Stimulated activated CD8-positive, alpha-beta memory T cell treated with anti-CD3 and anti-CD28 coated beads, Interleukin-7, amount 100 ng/mL, for 48 hours (primary cell): ENCODE data around the gene ATAD3C.
"Not testable (repeated sequence)": the region's sequence is repeated elsewhere in the genome, so short reads cannot be mapped to it uniquely, and the experiment has no call there.

Experiments
- DNase-seq, 2 donors: peaks; one replicate each; pipeline ENCODE4 v3.0.0-alpha.2; 2020; ENCODE audit warnings: low read depth in 1 of 2; ENCODE audit errors: extremely low read depth in 1 of 2

Gene ATAD3C

DNA sequence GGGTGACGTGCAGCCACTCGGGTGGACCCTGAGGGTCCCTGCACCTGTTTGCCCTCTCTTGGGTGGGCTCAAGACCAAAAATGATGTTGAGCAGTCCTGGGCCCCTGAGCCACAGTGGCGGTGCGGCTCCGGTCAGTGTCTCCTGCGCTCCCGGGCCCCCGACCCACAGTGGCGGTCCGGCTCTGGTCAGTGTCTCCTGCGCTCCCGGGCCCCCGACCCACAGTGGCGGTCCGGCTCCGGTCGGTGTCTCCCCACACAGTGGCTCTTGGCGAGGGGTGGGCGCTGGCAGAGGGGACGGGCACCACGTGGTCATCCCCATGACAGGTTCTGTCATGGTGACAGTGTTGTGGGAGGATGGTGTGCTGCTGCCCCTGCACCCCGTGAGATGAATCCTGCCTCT lies 44.8 kb downstream of the ATAD3C start:
- not testable (repeated sequence) for DNase-seq

GRCh38 chr1:1495461-1495975 lies 46.0 kb downstream of the ATAD3C start:
- not testable (repeated sequence) for DNase-seq

- DNase-seq = peak; percentile 33 to 63
Measured at GRCh38 chr1:1504777-1505365, 55.4 kb downstream of the ATAD3C start.

GRCh38 chr1:1505366-1505798 lies 55.9 kb downstream of the ATAD3C start:
- not testable (repeated sequence) for DNase-seq

DNA sequence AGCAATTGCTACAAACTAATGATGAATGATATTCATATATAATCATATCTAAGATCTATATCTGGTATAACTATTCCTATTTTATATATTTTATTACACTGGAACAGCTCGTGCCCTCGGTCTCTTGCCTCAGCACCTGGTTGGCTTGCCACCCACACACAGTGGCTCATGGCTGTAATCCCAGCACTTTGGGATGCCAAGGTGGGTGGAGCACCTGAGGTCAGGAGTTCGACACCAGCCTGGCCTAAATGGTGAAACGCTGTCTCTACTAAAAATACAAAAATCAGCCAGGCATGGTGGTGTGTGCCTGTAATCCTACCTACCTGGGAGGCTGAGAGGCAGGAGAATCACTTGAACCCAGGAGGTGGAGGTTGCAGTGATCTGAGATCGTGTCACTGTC lies 56.3 kb downstream of the ATAD3C start:
- not testable (repeated sequence) for DNase-seq

DNA sequence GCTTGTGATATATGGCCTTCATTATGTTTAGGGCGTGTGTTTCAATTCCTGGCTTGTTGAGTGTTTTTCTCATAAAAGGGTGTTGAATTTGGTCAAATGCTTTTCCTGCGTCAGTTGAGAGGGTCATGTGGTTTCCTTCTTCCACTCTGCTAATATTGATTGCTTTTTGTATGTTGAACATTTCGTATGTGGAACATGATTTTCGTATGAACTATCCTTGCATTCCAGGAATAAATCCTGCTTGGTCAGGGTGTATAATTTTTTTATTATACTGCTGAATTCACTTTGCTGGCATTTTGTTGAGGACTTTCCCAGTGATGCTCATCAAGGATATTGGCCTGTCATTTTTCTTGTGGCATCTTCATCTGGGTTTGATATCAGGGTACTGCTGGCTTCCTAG lies 57.8 kb downstream of the ATAD3C start:
- no peak for DNase-seq

DNA sequence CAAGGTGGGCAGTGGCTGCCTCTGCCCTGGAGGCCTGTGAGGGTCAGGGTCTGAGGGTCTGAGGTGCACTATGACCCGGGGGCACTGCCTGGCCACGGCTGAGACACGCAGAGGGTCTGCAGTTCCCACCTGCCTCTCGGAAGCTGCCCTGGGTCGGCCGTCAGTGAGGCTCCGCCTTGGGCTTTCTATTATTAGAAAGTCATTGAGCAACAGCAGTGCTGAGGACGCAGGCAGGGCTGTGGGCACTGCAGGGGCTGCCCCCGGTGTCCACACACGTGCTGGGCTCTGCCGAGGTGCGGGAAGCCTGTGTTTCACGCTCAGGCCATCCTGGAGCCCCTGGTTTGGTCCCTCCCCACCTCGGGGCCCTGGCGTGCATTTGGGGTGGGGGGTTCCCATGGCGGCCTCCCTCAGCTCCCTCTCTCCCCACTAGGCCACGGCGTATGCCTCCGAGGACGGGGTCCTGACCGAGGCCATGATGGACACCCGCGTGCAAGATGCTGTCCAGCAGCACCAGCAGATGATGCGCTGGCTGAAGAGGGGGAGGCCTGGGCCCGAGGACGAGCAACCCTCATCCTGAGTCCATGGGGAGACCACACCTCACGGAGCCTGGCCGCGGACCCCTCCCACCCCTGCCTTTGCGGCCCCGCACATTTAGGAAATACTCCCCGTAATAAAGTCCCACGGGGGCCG lies 59.4 kb downstream of the ATAD3C start:
- not testable (repeated sequence) for DNase-seq

GRCh38 chr1:1509465-1509850 lies 60.0 kb downstream of the ATAD3C start:
- not testable (repeated sequence) for DNase-seq

GRCh38 chr1:1510912-1511532 lies 61.5 kb downstream of the ATAD3C start:
- no peak for DNase-seq

- DNase-seq = peak; percentile 95 to 97
Measured at GRCh38 chr1:1511533-1512285, 62.2 kb downstream of the ATAD3C start, which contains the start of gene ATAD3A. Gene ATAD3A, plus strand, starts transcription at chr1:1512162. Its CDS starts 107 bp downstream, at chr1:1512269.

DNA sequence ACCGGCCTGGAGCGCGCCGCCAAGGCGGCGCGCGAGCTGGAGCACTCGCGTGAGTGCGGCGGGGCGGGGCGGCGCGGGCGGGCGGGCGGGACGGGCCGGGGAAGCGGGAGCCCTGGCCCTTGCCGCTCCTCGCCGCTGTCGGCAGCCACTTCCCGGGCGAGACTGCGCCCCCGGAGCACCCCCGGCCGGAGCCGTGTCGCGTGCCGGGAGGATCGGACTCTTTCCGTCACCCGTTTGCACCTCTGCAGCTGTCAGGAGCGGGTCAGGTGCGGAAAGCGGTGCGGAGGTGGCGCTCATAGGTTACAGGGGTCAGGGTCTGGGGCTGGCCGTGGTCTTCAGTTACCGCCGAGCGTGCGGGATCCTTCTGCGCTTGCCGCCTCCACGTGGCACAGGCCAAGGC lies 62.9 kb downstream of the ATAD3C start:
- peak in 1 of 2 donors; percentile 13 for DNase-seq

DNA sequence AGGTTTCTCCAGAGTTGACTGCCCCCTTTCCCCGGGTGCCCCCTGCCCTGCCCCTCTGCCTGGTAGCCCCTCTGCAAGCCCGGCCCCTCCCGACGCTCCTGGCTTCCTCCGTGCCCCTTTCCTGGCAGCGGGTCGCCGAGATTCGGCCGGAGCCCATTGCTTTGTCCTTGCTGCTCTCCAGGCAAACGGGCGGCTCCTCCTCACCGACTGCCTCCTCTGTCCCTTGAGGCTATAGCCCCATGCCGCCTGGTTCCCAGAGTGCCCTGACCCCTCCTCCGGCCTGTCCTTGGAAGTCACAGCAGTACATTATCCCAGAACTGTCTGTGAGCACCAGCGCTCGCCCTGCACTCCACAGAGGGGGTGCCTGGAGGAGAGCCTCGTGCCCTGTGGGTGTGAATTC lies 64.2 kb downstream of the ATAD3C start:
- not testable (repeated sequence) for DNase-seq

DNA sequence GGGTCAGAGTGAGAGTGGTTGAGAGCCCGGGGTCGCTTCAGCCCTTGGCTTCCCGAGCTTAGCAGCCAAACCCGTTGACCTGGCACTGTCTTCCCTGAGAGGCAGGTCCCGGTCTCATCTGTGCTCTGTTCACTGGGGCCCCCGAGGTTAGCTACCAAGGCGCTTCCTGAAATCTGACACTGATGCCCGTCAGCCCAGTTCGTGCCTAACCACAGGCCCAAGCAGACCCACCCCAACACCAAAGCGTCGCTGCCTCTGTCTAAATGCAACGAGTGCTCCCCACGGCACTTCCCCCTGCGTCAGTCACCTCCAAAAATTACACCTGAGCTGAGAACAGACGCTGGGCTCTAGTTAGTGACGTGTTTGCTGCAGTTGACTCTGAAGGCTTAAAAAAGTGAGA lies 64.9 kb downstream of the ATAD3C start:
- DNase-seq = not testable (repeated sequence)

DNA sequence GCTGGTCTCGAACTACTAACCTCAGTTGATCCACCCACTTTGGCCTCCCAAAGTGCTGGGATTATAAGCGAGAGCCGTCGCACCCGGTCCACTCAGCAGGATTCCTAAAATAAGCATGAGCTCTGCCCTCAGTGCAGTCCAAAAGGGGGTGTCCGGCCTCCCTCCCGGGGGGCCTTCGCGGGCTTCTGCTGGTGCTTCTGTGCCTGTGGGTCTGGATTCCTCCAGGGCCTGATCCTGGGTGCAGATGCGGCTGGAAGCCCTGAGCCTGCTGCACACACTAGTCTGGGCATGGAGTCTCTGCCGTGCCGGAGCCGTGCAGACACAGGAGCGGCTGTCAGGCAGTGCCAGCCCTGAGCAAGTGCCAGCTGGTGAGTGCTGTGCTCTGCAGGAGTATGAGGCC lies 67.4 kb downstream of the ATAD3C start:
- not testable (repeated sequence) for DNase-seq

- DNase-seq = no peak
Measured at GRCh38 chr1:1517973-1518620, 68.6 kb downstream of the ATAD3C start.

- not testable (repeated sequence) for DNase-seq
Measured at GRCh38 chr1:1518621-1519007, 69.1 kb downstream of the ATAD3C start.
